ENCODE results near the gene F2. TPM values are rescaled to one million over a fixed set of nuclear protein-coding genes. Genes with fewer than 3 reads are reported as not detected.

The F2 gene
- total RNA-seq, 1 donor from 2014 or later = 0.26 TPM

Other genes starting within 250 kb of the F2 start
- gene AMBRA1, start 125.2 kb upstream of the F2 start, total RNA-seq = 11.3 and 14.3 TPM in 2 replicates
- 8.4 and 10.4 TPM in 2 replicates for gene HARBI1, start 102.0 kb upstream of the F2 start, total RNA-seq
- 36.9 and 63.5 TPM in 2 replicates for gene ATG13, start 101.7 kb upstream of the F2 start, total RNA-seq
- gene ARHGAP1, start 18.6 kb upstream of the F2 start, total RNA-seq = 15.5 and 19.6 TPM in 2 replicates
- 7.6 and 8.2 TPM in 2 replicates for gene ZNF408, start 18.2 kb upstream of the F2 start, total RNA-seq
- 41.6 and 51.8 TPM in 2 replicates for gene CKAP5, start 127.1 kb downstream of the F2 start, total RNA-seq
- 3.3 and 5.0 TPM in 2 replicates for gene LRP4, start 199.3 kb downstream of the F2 start, total RNA-seq
- gene CSTPP1, start 217.5 kb downstream of the F2 start, total RNA-seq = 6.6 and 9.1 TPM in 2 replicates